NCI-H1694 treated with DMSO at 0.1 percent for 48 hours (cell line): ENCODE measurements around the gene ZNF793.

Experiments
- DNase-seq: peaks from one replicate; lab custom pipeline; 2025; lab: John Stamatoyannopoulos, UW

The ZNF793 gene

GRCh38 chr19:37565370-37565669, 58.6 kb downstream of the ZNF793 start:
- no peak for DNase-seq

- no peak for DNase-seq
Measured at GRCh38 chr19:37572203-37572602, 65.5 kb downstream of the ZNF793 start.

DNA sequence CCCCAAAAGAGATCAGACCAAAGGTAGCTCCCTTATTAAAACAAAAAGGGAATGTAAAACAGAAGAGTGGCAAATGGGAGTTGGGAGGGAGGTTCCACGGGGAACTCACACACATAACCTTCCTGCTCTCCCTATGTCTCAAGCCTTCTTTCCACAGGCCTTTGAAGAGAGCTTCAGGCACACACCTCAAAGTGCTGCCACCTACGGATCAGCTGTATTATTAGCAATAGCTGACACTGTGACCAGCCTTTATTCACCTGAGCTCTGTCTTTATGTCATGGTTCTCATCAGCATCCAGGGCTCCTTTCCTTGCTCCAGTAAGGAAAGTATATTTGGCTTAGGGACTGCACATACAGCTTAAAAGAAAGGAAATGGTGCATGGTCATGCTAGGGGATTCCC, 76.6 kb downstream of the ZNF793 start:
- DNase-seq: no peak
